HCT116 (cell line): ENCODE results near the gene ANO2. TPM values are rescaled to one million over a fixed set of nuclear protein-coding genes. Genes with fewer than 3 reads are reported as not detected.

ENCODE experiments used
- ATAC-seq: fragments of 200-7000 bp; cut with Tn5 transposase; 2 replicates; pipeline ENCODE4 v1.9.1; 2020; ENCODE audit warnings: mild to moderate bottlenecking, moderate library complexity
- BruUV-seq: library from RNA; stranded (reverse); fragments of 400-500 nt; replicated peaks from 2 replicates; lab custom pipeline; 2021; lab: Mats Ljungman, UMichigan
- CTCF ChIA-PET: fragments of 300-600 bp; sonication (Branson Sonifier 250); formaldehyde crosslinking; loops from one replicate; lab custom pipeline; 2021; ENCODE audit warnings: antibody characterized with exemption; lab: Charles Lee
- POLR2A ChIA-PET: fragments of 300-600, 350-600 bp; sonication (Branson Sonifier 250); formaldehyde crosslinking; loops from one replicate; lab custom pipeline; 2021; ENCODE audit warnings: antibody characterized with exemption; lab: Charles Lee
- RAD21 ChIA-PET, 2 experiments: fragments of 300-600 bp; sonication (Branson Sonifier 250); formaldehyde crosslinking; loops; one replicate each; lab custom pipeline; 2023; ENCODE audit warnings: low total read pairs in 2 of 2; ENCODE audit not compliant: uncharacterized antibody in 2 of 2, unreplicated experiment in 2 of 2, low non-redundant PET in 1 of 2; lab: Charles Lee
- DNase-seq: peaks from one replicate; pipeline ENCODE4 v3.0.0-alpha.2; 2010; ENCODE audit warnings: low read depth, low spot score
- H2AFZ ChIP-seq: fragments of 200-600 bp; shearing (Covaris generic), sonication (generic); 2 replicates; pipeline ENCODE4 v1.6.1; 2017; ENCODE audit warnings: low read depth, mixed run types, mixed read lengths, antibody characterized with exemption, low read length; ENCODE audit not compliant: poor library complexity, severe bottlenecking
- H3K27ac ChIP-seq: 2 replicates; pipeline ENCODE4 v1.5.1; 2012; ENCODE audit warnings: low read depth, low read length
- H3K27me3 ChIP-seq: fragments of 200-600 bp; sonication (generic); 2 replicates; pipeline ENCODE4 v1.6.1; 2016; ENCODE audit warnings: mixed run types, low read length, mixed read lengths; ENCODE audit not compliant: insufficient read depth
- H3K36me3 ChIP-seq, 2 experiments: fragments of 200-500 bp in 1 of 2; fragments of 200-600 bp in 1 of 2; sonication (Bioruptor generic) in 1 of 2; sonication (generic) in 1 of 2; 2 replicates each; pipeline versions ENCODE4 v1.5.1 to v1.6.1; 2014 to 2016; ENCODE audit warnings: low read length in 2 of 2, inconsistent platforms in 1 of 2, mixed read lengths in 1 of 2, mixed run types in 1 of 2; ENCODE audit not compliant: insufficient read depth in 2 of 2, control insufficient read depth in 1 of 2
- H3K4me1 ChIP-seq, 2 experiments: fragments of 200-600 bp in 1 of 2; sonication (generic) in 1 of 2; 2 replicates each; pipeline versions ENCODE4 v1.5.1 to v1.6.1; 2012 to 2017; ENCODE audit warnings: low read length in 2 of 2, inconsistent platforms in 1 of 2, mild to moderate bottlenecking in 1 of 2, mixed read lengths in 1 of 2, mixed run types in 1 of 2, moderate library complexity in 1 of 2; ENCODE audit not compliant: insufficient read depth in 2 of 2, control insufficient read depth in 1 of 2
- H3K4me2 ChIP-seq: fragments of 200-600 bp; sonication (generic); 2 replicates; pipeline ENCODE4 v1.6.1; 2017; ENCODE audit warnings: mixed run types, low read length, mixed read lengths
- H3K4me3 ChIP-seq, 2 experiments: fragments of 200-600 bp in 1 of 2; sonication (generic) in 1 of 2; replicated peaks in 1 of 2; 2 replicates each; pipeline ENCODE4 v1.5.1; 2011 to 2016; ENCODE audit warnings: low read length in 2 of 2, control low read depth in 1 of 2, low read depth in 1 of 2, mild to moderate bottlenecking in 1 of 2, mixed read lengths in 1 of 2, mixed run types in 1 of 2
- H3K79me2 ChIP-seq: fragments of 200-600 bp; sonication (generic); 2 replicates; pipeline ENCODE4 v1.6.1; 2017; ENCODE audit warnings: mild to moderate bottlenecking, mixed run types, low read length, moderate library complexity, mixed read lengths; ENCODE audit not compliant: insufficient read depth
- H3K9ac ChIP-seq: fragments of 200-600 bp; sonication (generic); 2 replicates; pipeline ENCODE4 v1.6.1; 2016; ENCODE audit warnings: low read length, mixed read lengths
- H3K9me2 ChIP-seq: fragments of 200-600 bp; sonication (generic), shearing (Covaris generic); 2 replicates; pipeline ENCODE4 v1.6.1; 2017; ENCODE audit warnings: mixed run types, mild to moderate bottlenecking, moderate library complexity; ENCODE audit not compliant: insufficient read depth
- H3K9me3 ChIP-seq, 2 experiments: fragments of 200-500 bp in 1 of 2; fragments of 200-600 bp in 1 of 2; sonication (Bioruptor generic) in 1 of 2; sonication (generic) in 1 of 2; 2 replicates each; pipeline ENCODE4 v1.6.1; 2014 to 2017; ENCODE audit warnings: low read length in 2 of 2, mixed read lengths in 2 of 2, inconsistent platforms in 1 of 2, low read depth in 1 of 2, mild to moderate bottlenecking in 1 of 2, mixed run types in 1 of 2, moderate library complexity in 1 of 2; ENCODE audit not compliant: control insufficient read depth in 1 of 2, insufficient read depth in 1 of 2
- H4K20me1 ChIP-seq: fragments of 200-600 bp; sonication (generic), shearing (Covaris generic); 2 replicates; pipeline ENCODE4 v1.6.1; 2017; ENCODE audit warnings: mixed run types, mild to moderate bottlenecking, moderate library complexity; ENCODE audit not compliant: insufficient read depth
- CBX3 ChIP-seq: IDR thresholded peaks from 2 replicates; pipeline ENCODE4 v1.6.1; 2012; ENCODE audit warnings: low read depth
- EGR1 ChIP-seq: IDR thresholded peaks from 2 replicates; pipeline ENCODE4 v1.6.1; 2012; ENCODE audit warnings: low read depth
- ELF1 ChIP-seq: IDR thresholded peaks from 2 replicates; pipeline ENCODE4 v1.6.1; 2012; ENCODE audit warnings: low read depth, borderline replicate concordance
- EZH2 ChIP-seq: fragments of 200-600 bp; sonication (generic); IDR thresholded peaks from 2 replicates; pipeline ENCODE4 v1.6.1; 2017; ENCODE audit warnings: antibody characterized with exemption, mixed run types
- FOSL1 ChIP-seq: IDR thresholded peaks from 2 replicates; pipeline ENCODE4 v1.6.1; 2012; ENCODE audit warnings: low read depth
- JUND ChIP-seq: IDR thresholded peaks from 2 replicates; pipeline ENCODE4 v1.6.1; 2012
- POLR2A ChIP-seq: IDR thresholded peaks from 2 replicates; pipeline ENCODE4 v1.7.0; 2011; ENCODE audit warnings: borderline replicate concordance; ENCODE audit not compliant: insufficient read depth, insufficient read length; ENCODE audit errors: extremely low read depth
- POLR2AphosphoS5 ChIP-seq: IDR thresholded peaks from 2 replicates; pipeline ENCODE4 v1.6.1; 2011; ENCODE audit warnings: mild to moderate bottlenecking, low read depth, low read length, moderate library complexity
- RAD21 ChIP-seq: IDR thresholded peaks from 2 replicates; pipeline ENCODE4 v1.6.1; 2012; ENCODE audit warnings: low read depth, mild to moderate bottlenecking
- SIN3A ChIP-seq: IDR thresholded peaks from 2 replicates; pipeline ENCODE4 v1.6.1; 2012; ENCODE audit warnings: low read depth
- SP1 ChIP-seq: IDR thresholded peaks from 2 replicates; pipeline ENCODE4 v1.6.1; 2012; ENCODE audit warnings: low read depth
- SRF ChIP-seq: IDR thresholded peaks from 2 replicates; pipeline ENCODE4 v1.6.1; 2012; ENCODE audit warnings: low read depth
- TCF7L2 ChIP-seq: IDR thresholded peaks from 2 replicates; pipeline ENCODE4 v1.7.0; 2011; ENCODE audit warnings: borderline replicate concordance, inconsistent platforms; ENCODE audit not compliant: insufficient read depth, insufficient read length; ENCODE audit errors: extremely low read depth
- YY1 ChIP-seq: IDR thresholded peaks from 2 replicates; pipeline ENCODE4 v1.6.1; 2011; ENCODE audit warnings: low read length, low read depth, moderate library complexity, mild to moderate bottlenecking; ENCODE audit not compliant: insufficient replicate concordance; ENCODE audit errors: extremely low read depth
- ZFX ChIP-seq: fragments of 450-650 bp; IDR thresholded peaks from 2 replicates; pipeline ENCODE4 v1.6.1; 2017
- ZNF274 ChIP-seq: fragments of 200-500 bp; sonication (Bioruptor generic); IDR thresholded peaks from 2 replicates; pipeline ENCODE4 v1.6.1; 2014; ENCODE audit warnings: mild to moderate bottlenecking, low read depth, low read length, inconsistent platforms
- intact Hi-C: fragments of 100-400 bp; cut with micrococcal nuclease; formaldehyde crosslinking; loops from 2 replicates; pipeline ENCODE4 v1.10.0; 2022
- total RNA-seq: library from RNA; stranded (reverse); gene quantifications from one replicate; pipeline ENCODE4 v1.2.1, GENCODE V29; 2021; ENCODE audit not compliant: unreplicated experiment
- TF ChIP-seq, protein P1 (sequence below): IDR thresholded peaks from 2 replicates; pipeline ENCODE4 v1.6.1; 2012
- TF ChIP-seq, protein P2 (sequence below): IDR thresholded peaks from 2 replicates; pipeline ENCODE4 v1.6.1; 2012
- TF ChIP-seq, protein P3 (sequence below): IDR thresholded peaks from 2 replicates; pipeline ENCODE4 v1.6.1; 2012; ENCODE audit warnings: low read depth

ANO2 gene
- total RNA-seq, 1 experiment from 2014 or later, result not detected

DNA sequence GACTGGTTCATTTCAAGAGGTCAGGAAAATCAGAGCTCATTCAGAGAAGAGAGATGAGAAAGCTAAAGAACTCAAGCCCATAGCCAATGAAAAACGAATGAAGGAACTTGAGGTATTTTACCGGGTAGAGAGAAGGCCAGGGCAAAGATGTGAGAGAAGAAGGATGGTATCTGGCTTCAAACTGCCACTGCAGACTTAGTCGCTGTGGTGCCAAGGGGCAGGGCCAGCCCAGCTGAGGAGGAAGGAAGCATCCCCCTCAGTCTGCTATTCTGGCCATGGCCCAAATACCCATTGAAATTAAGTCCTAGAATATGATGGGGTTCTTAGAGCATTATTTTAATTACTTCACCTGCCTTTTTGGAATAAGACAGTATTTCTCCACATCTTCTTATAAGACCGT lies 69.2 kb downstream of the ANO2 start:
- Histone ChIP-seq H2AFZ (no peak overlapping the region), H3K79me2 (no peaks in the 10 kb centered on the region), H3K27me3 (peaks cover 15% of the 10 kb centered on the region), H4K20me1 (no peaks in the 10 kb centered on the region), H3K9me2 (no peaks in the 10 kb centered on the region), H3K4me1 (no peaks in the 10 kb centered on the region), H3K36me3 (no peaks in the 10 kb centered on the region), H3K27ac (no peak overlapping the region), H3K4me3 (no peak overlapping the region), H3K9me3 (no peaks in the 10 kb centered on the region), H3K4me2 (no peak overlapping the region), H3K9ac (no peak overlapping the region)
- ChIA-PET RAD21 (no interaction called here), POLR2A (no interaction called here), CTCF (interaction anchor here (1.0 kb wide), 1 partner anchor 130 kb away, joined by 3 read pairs; no protein-coding TSS in a partner anchor)
- no peak for DNase-seq
- ATAC-seq, result no peak
- intact Hi-C loops, result no loop called here
- BruUV-seq, result no TSS peak
- TF ChIP-seq ZFX, result no peak
- TF ChIP-seq FOSL1, result no peak
- TF ChIP-seq, protein P1, sequence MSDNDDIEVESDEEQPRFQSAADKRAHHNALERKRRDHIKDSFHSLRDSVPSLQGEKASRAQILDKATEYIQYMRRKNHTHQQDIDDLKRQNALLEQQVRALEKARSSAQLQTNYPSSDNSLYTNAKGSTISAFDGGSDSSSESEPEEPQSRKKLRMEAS, result no peak
- no peak for TF ChIP-seq CBX3
- TF ChIP-seq SRF, result no peak
- no peak for TF ChIP-seq SP1
- TF ChIP-seq, protein P2, sequence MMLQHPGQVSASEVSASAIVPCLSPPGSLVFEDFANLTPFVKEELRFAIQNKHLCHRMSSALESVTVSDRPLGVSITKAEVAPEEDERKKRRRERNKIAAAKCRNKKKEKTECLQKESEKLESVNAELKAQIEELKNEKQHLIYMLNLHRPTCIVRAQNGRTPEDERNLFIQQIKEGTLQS, result no peak
- no peak for TF ChIP-seq ZNF274
- no peak for TF ChIP-seq EZH2
- TF ChIP-seq SIN3A, result no peak
- TF ChIP-seq JUND, result no peak
- no peak for TF ChIP-seq POLR2AphosphoS5
- TF ChIP-seq ELF1, result no peak

DNA sequence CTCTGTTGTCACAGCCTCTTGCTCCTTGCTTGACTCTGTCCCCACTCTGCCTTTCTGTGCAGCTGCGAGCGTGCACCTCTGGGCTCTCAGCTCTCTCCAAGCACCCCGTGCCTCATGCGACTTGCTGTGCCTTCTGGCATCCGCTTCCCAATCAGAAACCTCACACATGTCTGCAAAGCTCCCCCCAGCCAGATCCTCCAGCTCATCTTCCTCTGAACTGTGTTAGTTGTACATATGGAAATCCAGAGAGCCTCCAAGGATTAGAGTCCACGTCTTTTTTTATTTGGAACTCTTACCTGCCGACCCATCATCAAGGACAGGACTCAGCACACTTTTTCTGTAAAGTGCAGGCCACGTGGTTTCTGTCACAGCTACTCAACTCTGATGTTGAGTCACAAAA lies 70.5 kb downstream of the ANO2 start:
- Histone ChIP-seq H3K4me1 (no peaks in the 10 kb centered on the region), H4K20me1 (no peaks in the 10 kb centered on the region), H3K9me2 (no peaks in the 10 kb centered on the region), H3K27me3 (peaks cover 4% of the 10 kb centered on the region; the same call in 1 of the 2 replicates), H3K36me3 (no peaks in the 10 kb centered on the region), H2AFZ (no peak overlapping the region), H3K4me2 (no peak overlapping the region), H3K9me3 (no peaks in the 10 kb centered on the region), H3K27ac (no peak overlapping the region), H3K79me2 (no peaks in the 10 kb centered on the region), H3K9ac (no peak overlapping the region), H3K4me3 (no peak overlapping the region)
- ATAC-seq (no peak), DNase-seq (no peak)
- BruUV-seq, result no TSS peak
- intact Hi-C loops, result no loop called here
- ChIA-PET POLR2A (no interaction called here), CTCF (interaction anchor here (1.1 to 2.3 kb wide), 2 partner anchors 128 to 129 kb away, joined by 3 to 11 read pairs; no protein-coding TSS in a partner anchor), RAD21 (no interaction called here)
- TF ChIP-seq, protein P3, sequence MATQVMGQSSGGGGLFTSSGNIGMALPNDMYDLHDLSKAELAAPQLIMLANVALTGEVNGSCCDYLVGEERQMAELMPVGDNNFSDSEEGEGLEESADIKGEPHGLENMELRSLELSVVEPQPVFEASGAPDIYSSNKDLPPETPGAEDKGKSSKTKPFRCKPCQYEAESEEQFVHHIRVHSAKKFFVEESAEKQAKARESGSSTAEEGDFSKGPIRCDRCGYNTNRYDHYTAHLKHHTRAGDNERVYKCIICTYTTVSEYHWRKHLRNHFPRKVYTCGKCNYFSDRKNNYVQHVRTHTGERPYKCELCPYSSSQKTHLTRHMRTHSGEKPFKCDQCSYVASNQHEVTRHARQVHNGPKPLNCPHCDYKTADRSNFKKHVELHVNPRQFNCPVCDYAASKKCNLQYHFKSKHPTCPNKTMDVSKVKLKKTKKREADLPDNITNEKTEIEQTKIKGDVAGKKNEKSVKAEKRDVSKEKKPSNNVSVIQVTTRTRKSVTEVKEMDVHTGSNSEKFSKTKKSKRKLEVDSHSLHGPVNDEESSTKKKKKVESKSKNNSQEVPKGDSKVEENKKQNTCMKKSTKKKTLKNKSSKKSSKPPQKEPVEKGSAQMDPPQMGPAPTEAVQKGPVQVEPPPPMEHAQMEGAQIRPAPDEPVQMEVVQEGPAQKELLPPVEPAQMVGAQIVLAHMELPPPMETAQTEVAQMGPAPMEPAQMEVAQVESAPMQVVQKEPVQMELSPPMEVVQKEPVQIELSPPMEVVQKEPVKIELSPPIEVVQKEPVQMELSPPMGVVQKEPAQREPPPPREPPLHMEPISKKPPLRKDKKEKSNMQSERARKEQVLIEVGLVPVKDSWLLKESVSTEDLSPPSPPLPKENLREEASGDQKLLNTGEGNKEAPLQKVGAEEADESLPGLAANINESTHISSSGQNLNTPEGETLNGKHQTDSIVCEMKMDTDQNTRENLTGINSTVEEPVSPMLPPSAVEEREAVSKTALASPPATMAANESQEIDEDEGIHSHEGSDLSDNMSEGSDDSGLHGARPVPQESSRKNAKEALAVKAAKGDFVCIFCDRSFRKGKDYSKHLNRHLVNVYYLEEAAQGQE, result no peak
- TF ChIP-seq EZH2, result no peak
- TF ChIP-seq RAD21, result no peak
- TF ChIP-seq POLR2A, result no peak
- TF ChIP-seq EGR1, result no peak
- no peak for TF ChIP-seq CBX3
- no peak for TF ChIP-seq JUND
- TF ChIP-seq YY1, result no peak
- TF ChIP-seq POLR2AphosphoS5, result no peak
- TF ChIP-seq, protein P2, result no peak
- no peak for TF ChIP-seq ELF1
- no peak for TF ChIP-seq TCF7L2
- no peak for TF ChIP-seq ZFX
